DOHH2 (cell line): ENCODE data around the gene CMSS1.

Experiments
- H3F3A ChIP-seq: fragments of 200-600 bp; sonication (generic), shearing (Covaris generic); 2 replicates; pipeline ENCODE4 v1.6.0; 2016; ENCODE audit warnings: antibody characterized with exemption, mild to moderate bottlenecking; ENCODE audit not compliant: control insufficient read depth, insufficient read depth
- H3K27ac ChIP-seq: fragments of 200-600 bp; sonication (generic); 2 replicates; pipeline ENCODE4 v1.5.1; 2014; ENCODE audit warnings: low read depth, mild to moderate bottlenecking, low read length, moderate library complexity
- H3K27me3 ChIP-seq: fragments of 200-600 bp; sonication (generic); 2 replicates; pipeline ENCODE4 v1.6.1; 2014; ENCODE audit warnings: mild to moderate bottlenecking, low read length, mixed read lengths; ENCODE audit not compliant: control insufficient read depth
- H3K36me3 ChIP-seq: fragments of 200-600 bp; sonication (generic); 2 replicates; pipeline ENCODE4 v1.6.1; 2014; ENCODE audit warnings: mild to moderate bottlenecking, low read length, moderate library complexity, mixed read lengths; ENCODE audit not compliant: control insufficient read depth
- H3K4me1 ChIP-seq: fragments of 200-600 bp; sonication (generic); 2 replicates; pipeline ENCODE4 v1.6.1; 2014; ENCODE audit warnings: mild to moderate bottlenecking, low read length, mixed read lengths; ENCODE audit not compliant: control insufficient read depth
- H3K4me2 ChIP-seq: fragments of 200-600 bp; sonication (generic); 2 replicates; pipeline ENCODE4 v1.6.0; 2014; ENCODE audit warnings: mild to moderate bottlenecking, low read length, moderate library complexity
- H3K4me3 ChIP-seq: fragments of 200-600 bp; sonication (generic); 2 replicates; pipeline ENCODE4 v1.5.1; 2014; ENCODE audit warnings: mild to moderate bottlenecking, low read length, mixed read lengths
- H3K79me2 ChIP-seq: fragments of 200-600 bp; sonication (generic); 2 replicates; pipeline ENCODE4 v1.6.1; 2014; ENCODE audit warnings: mild to moderate bottlenecking, low read length, mixed read lengths; ENCODE audit not compliant: control insufficient read depth
- H3K9me2 ChIP-seq: fragments of 200-600 bp; sonication (generic); replicated peaks from 2 replicates; pipeline ENCODE4 v1.6.1; 2014; ENCODE audit warnings: mild to moderate bottlenecking, low read length, mixed read lengths; ENCODE audit not compliant: control insufficient read depth
- H3K9me3 ChIP-seq: fragments of 200-600 bp; sonication (generic); 2 replicates; pipeline ENCODE4 v1.6.1; 2014; ENCODE audit warnings: antibody characterized with exemption, low read length, mixed read lengths; ENCODE audit not compliant: control insufficient read depth, insufficient read depth
- H4K20me1 ChIP-seq: fragments of 200-600 bp; sonication (generic); 2 replicates; pipeline ENCODE4 v1.6.0; 2014; ENCODE audit warnings: low read depth, mild to moderate bottlenecking, antibody characterized with exemption, low read length, moderate library complexity; ENCODE audit not compliant: control insufficient read depth, insufficient read depth
- EZH2phosphoT487 ChIP-seq: fragments of 200-600 bp; sonication (generic); IDR thresholded peaks from 2 replicates; pipeline ENCODE4 v1.6.1; 2017; ENCODE audit warnings: borderline replicate concordance, mild to moderate bottlenecking, antibody characterized with exemption, low read length, moderate library complexity, mixed read lengths
- TF ChIP-seq, protein P1 (sequence below): fragments of 200-600 bp; sonication (generic); IDR thresholded peaks from one replicate; pipeline ENCODE4 v1.5.1; 2014; ENCODE audit warnings: antibody characterized with exemption, mild to moderate bottlenecking, low read depth, low read length; ENCODE audit not compliant: poor library complexity, severe bottlenecking

Gene CMSS1

DNA sequence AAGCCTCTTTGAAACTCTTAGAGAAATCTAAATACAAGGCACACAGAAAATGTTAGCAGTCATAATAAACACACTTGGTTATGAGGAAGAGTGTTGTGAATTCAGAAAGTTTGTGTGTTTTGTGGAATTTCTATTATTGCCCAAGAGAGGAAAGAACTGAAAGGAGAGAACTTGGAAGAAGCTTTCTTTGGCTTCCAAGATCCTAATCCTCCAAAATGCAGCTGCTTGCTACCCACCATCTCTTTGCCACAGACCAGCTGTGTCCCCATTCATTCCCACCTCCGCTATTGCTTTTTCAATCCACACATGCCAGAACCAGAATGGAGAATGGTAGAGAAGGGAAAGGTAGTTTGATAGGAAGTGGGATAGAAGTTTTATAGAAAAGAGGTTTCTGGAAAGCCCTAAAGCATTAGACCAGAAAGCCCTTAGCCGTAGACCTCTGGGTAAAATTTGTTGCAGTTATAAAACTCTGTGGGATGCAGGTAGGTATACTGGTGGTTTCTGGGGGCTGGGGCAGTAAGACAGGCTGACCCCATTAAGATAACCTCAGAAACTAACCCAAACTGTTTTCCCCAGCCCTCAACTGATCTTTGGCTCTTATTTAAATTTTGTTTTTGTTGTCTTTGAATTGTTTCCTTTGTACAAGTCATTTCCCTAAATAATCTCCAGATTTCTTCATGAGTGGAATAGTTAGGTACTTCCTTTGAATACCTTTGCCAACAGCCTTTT is 188.2 kb downstream of the CMSS1 start:
- H3K4me3 ChIP-seq, result no peak overlapping the region
- H4K20me1 ChIP-seq, result no peaks in the 10 kb centered on the region
- no peaks in the 10 kb centered on the region for H3K4me1 ChIP-seq
- H3K27ac ChIP-seq, result no peak overlapping the region
- H3F3A ChIP-seq, result no peaks in the 10 kb centered on the region
- no peaks in the 10 kb centered on the region for H3K9me3 ChIP-seq
- no peak overlapping the region for H3K4me2 ChIP-seq
- TF ChIP-seq, protein P1, sequence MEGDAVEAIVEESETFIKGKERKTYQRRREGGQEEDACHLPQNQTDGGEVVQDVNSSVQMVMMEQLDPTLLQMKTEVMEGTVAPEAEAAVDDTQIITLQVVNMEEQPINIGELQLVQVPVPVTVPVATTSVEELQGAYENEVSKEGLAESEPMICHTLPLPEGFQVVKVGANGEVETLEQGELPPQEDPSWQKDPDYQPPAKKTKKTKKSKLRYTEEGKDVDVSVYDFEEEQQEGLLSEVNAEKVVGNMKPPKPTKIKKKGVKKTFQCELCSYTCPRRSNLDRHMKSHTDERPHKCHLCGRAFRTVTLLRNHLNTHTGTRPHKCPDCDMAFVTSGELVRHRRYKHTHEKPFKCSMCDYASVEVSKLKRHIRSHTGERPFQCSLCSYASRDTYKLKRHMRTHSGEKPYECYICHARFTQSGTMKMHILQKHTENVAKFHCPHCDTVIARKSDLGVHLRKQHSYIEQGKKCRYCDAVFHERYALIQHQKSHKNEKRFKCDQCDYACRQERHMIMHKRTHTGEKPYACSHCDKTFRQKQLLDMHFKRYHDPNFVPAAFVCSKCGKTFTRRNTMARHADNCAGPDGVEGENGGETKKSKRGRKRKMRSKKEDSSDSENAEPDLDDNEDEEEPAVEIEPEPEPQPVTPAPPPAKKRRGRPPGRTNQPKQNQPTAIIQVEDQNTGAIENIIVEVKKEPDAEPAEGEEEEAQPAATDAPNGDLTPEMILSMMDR, result no peak
- no peak for TF ChIP-seq EZH2phosphoT487
- H3K36me3 ChIP-seq, result 0 out of 2 replicates have a peak, but pooled peaks cover under 1% of the 10 kb centered on the region
- H3K79me2 ChIP-seq, result 0 out of 2 replicates have a peak, but pooled peaks cover 2% of the 10 kb centered on the region
- H3K9me2 ChIP-seq, result no peaks in the 10 kb centered on the region
- H3K27me3 ChIP-seq, result no peaks in the 10 kb centered on the region

DNA sequence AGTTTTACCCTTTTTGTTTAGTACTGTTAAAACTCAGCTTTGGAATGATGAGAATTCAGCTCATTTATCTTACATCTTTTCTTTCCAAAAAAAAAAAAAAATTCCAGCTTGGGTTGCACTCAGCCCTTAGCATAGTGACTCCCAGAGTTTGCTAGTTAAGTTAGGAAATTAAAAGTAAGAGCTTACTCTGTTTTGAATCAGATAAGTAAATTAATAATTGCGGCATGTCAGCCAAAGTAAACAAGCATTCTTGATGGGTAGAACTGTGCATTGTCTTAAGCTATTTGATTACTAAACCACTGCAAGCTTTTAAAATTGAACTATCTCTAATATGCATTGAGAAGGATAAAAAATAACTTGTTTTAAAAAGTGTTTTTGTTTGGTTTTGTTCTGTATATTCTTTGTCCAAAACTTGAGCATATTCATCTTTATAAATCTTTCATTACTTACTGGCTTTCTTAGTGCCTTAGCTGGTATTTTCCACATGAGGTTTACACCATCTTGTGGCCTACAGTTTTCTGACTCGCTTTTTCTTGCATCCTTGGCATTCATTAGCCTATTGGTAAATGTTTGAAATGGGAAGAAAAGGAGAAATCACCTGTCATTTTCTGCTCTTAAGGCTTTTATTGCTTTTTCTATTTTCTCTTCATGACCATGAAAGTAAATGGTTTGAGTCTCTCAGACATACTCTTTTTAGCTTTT is 189.1 kb downstream of the CMSS1 start:
- Histone ChIP-seq H3K36me3 (0 out of 2 replicates have a peak, but pooled peaks cover 4% of the 10 kb centered on the region), H3K4me1 (no peaks in the 10 kb centered on the region), H3K27me3 (no peaks in the 10 kb centered on the region), H3F3A (no peaks in the 10 kb centered on the region), H3K79me2 (0 out of 2 replicates have a peak, but pooled peaks cover 2% of the 10 kb centered on the region), H3K4me3 (no peak overlapping the region), H3K4me2 (no peak overlapping the region), H3K27ac (no peak overlapping the region), H3K9me3 (no peaks in the 10 kb centered on the region), H3K9me2 (no peaks in the 10 kb centered on the region), H4K20me1 (no peaks in the 10 kb centered on the region)
- TF ChIP-seq, protein P1, result no peak
- no peak for TF ChIP-seq EZH2phosphoT487

- Histone ChIP-seq H4K20me1 (no peaks in the 10 kb centered on the region), H3K9me3 (no peaks in the 10 kb centered on the region), H3K27me3 (no peaks in the 10 kb centered on the region), H3K4me3 (no peak overlapping the region), H3K9me2 (no peaks in the 10 kb centered on the region), H3K79me2 (0 out of 2 replicates have a peak, but pooled peaks cover 2% of the 10 kb centered on the region), H3K36me3 (0 out of 2 replicates have a peak, but pooled peaks cover 4% of the 10 kb centered on the region), H3K4me2 (no peak overlapping the region), H3F3A (no peaks in the 10 kb centered on the region), H3K27ac (no peak overlapping the region), H3K4me1 (no peaks in the 10 kb centered on the region)
- no peak for TF ChIP-seq EZH2phosphoT487
- TF ChIP-seq, protein P1, result no peak
These were observed 189.7 kb downstream of the CMSS1 start for GRCh38 chr3:100007313-100007712.
